SW 1271 (cell line): ENCODE data around the gene MAPK1.
"Not testable (repeated sequence)": the region's sequence is repeated elsewhere in the genome, so short reads cannot be mapped to it uniquely, and the experiment has no call there.

ENCODE experiments used
- DNase-seq, 2 experiments: peaks; one replicate each; lab custom pipeline; 2025; lab: John Stamatoyannopoulos, UW

MAPK1 gene

DNA sequence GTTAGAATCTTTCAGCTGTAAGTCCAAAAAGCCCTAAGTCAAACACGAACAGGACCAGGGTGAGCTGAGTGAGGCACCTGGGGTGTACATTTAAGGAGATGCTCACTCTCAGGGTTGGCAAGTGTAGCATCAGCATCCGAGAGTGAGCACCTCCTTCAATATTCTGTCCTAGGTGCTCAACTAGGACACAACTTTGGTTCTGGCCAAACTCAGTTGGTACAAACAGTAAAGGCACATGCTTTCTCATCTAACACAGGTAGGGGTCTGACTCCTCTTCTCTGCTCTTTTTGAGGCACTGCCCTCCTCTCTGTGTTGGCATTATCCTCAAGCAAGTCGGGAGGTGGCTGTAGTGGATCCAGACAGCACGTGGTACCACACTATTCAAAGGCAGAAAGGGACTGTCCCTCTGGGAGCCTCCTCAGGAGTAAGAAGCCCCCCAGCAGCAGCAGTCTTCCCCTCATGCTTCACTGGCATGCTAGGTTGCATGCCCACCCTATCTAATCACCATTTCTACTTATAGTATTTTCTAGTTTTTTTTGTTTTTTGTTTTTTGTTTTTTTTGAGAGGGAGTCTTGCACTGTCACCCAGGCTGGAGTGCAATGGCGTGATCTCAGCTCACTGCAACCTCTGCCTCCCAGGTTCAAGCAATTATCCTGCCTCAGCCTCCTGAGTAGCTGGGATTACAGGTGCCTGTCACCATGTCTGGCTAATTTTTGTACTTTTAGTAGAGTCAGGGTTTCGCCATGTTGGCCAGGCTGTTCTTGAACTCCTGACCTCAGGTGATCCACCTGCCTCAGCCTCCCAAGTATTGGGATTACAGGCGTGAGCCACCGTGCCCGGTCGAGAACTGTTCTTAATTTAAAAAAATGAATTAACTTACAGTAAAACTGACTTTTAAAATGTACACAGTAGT lies 14.7 kb upstream of the MAPK1 start:
- DNase-seq = no peak

GRCh38 chr22:21876486-21877176 lies 9.2 kb upstream of the MAPK1 start:
- DNase-seq = no peak

- DNase-seq = not testable (repeated sequence)
Measured at GRCh38 chr22:21874953-21875352, 7.5 kb upstream of the MAPK1 start.

DNA sequence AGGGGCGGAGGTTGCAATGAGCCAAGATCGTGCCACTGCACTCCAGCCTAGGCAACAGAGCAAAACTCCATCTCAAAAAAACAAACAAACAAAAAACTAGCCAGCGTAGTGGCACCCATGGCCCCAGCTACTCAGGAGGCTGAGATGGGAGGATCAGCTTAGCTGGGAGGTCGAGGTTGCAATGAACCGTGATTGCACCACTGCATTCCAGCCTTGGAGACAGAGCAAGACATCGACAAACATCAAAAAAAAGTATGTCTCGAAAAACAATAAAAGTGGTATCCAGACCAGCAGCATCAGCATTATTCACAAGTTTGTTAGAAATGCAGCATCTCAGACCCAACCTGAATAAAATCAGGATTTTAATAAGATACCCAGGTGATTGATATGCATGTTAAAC lies 6.2 kb upstream of the MAPK1 start:
- DNase-seq = no peak

DNA sequence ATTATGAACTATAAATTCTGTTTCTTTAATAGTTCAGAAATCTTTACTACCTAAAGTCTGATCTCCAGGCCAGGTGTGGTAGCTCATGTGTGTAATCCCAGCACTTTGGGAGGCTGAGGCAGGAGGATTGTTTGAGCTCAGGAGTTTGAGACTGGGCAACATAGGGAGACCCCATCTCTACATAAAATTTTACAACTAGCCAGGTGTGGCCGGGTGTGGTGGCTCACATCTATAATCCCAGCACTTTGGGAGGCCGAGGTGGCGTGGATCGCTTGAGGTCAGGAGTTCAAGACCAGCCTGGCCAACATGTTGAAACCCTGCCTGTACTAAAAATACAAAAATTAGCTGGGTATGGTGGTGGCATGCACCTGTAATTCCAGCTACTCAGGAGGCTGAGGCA lies 5.3 kb upstream of the MAPK1 start:
- not testable (repeated sequence) for DNase-seq

DNA sequence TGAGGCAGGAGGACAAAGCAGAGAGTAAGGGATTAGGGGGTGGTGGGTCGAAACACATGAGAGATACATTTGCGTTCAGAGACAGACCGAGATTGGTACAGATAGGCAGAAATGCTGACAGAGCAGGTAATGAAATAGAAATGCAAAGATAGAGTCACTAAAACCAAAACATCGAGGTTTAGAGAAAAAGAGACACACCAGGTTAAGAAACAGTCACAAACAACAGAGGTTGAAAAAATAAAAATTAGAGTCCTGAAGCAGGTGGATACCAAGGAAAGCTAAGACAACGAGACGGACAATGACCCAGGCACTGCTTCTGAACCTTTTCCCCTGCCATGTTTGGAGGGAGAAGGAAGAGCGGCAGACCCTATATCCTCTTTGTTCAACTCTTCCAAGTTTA lies 1.2 kb upstream of the MAPK1 start:
- DNase-seq = no peak

- DNase-seq = no peak
Measured at GRCh38 chr22:21866833-21867527, 465 bp downstream of the MAPK1 start.

GRCh38 chr22:21865041-21865440 lies 2.4 kb downstream of the MAPK1 start:
- DNase-seq = no peak

DNA sequence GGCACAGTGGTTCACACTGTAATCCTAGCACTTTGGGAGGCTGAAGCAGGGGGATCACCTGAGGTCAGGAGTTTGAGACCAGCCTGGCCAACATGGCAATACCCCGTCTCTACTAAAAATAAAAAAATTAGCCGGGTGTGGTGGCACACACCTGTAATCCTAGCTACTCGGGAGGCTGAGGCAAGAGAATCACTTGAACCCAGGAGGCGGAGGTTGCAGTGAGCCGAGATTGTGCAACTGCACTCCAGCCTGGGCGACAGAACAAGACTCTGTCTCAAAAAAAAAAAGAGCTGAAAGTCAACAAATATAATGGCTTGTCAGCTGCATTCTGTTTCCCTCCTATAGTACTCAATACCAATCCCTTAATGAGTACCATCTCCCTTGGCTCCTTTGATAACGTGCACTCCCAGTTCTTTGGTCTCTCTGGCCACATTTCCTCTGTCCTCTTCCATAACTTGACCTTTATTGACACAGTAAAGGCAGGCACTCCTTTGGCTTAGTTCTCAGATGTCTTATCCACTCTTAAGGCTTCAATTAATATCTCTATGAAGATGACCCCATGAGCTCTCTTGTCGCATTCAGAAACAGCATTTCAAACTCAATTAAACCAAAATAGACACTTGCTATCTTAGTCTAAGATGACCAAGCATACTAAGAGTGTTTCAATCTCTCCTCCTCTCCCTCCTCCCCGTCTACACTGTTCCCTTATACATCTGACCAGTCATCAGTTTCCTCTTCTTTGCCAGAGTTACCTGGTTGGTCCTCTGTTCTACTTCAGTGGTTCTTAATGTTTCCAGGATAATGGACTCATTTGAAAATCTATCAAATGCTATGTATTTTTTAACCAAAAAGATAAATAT lies 4.8 kb downstream of the MAPK1 start:
- DNase-seq = no peak

- DNase-seq = no peak
Measured at GRCh38 chr22:21861851-21862250, 5.6 kb downstream of the MAPK1 start.

- no peak for DNase-seq
Measured at GRCh38 chr22:21861264-21861848, 6.1 kb downstream of the MAPK1 start.

DNA sequence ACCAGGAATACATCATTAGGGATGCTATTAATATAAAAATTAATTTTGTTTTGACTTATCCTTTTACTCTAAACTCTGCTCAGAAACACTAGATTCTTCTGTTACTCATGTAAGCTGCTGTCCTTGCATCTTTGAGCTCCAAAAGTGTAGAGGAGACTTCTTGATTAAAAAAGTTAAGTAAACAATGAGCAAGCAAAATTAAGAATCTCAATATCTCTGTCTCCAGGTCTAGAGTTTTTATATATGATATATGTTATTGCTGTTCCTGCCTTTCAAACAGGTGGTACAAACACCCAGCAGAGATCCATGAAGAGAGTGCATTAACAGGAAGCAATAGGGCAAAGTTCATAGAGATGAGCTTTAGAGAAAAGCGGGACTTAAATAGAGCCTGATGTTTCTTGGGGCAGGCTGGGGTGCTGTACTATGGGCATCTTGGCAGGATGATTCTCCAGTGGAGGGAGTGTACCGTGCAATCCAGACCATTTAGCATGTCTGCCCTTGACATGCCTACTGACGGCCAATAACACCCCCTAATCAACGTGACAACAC lies 6.9 kb downstream of the MAPK1 start:
- no peak for DNase-seq

GRCh38 chr22:21858025-21858764 lies 9.2 kb downstream of the MAPK1 start:
- no peak for DNase-seq

GRCh38 chr22:21857481-21857914 lies 9.9 kb downstream of the MAPK1 start:
- DNase-seq = no peak

DNA sequence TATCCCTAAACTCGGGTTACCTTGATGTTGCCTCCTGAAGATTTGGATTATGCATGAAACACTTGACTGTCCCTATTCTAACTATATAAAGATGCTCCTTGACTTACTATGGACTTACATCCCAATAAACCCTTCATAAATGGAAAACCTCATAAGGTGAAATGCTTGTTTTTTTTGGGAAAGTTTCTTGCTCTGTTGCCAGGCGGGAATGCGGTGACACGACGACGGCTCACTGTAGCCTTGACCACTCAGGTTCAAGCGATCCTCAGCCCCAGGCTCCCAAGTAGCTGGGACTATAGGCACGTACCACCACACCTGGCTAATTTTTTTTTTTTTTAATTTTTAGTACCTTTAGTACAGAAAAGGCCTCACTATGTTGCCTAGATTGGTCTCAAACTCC lies 10.6 kb downstream of the MAPK1 start:
- DNase-seq = no peak

DNA sequence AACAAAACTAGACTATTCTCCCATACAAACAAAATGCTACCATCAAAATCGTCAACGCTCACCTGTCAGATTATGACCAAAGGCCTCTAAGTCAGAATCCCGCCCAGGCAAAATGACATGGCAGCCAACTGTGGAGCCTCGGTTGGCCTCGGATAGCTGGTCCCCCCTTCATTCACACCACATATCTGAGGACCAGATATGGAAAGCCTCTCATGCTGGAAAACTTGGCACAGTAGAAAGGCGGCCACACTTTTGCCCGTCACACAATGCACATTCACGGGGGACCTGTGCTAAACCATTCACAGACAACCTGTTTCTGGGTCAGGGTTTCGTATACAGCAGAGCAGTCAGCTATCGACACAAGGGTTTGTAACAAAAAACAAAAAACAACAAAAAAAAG lies 11.2 kb downstream of the MAPK1 start:
- no peak for DNase-seq

GRCh38 chr22:21855676-21856075 lies 11.8 kb downstream of the MAPK1 start:
- no peak for DNase-seq

- DNase-seq = no peak
Measured at GRCh38 chr22:21850660-21851059, 16.8 kb downstream of the MAPK1 start.

DNA sequence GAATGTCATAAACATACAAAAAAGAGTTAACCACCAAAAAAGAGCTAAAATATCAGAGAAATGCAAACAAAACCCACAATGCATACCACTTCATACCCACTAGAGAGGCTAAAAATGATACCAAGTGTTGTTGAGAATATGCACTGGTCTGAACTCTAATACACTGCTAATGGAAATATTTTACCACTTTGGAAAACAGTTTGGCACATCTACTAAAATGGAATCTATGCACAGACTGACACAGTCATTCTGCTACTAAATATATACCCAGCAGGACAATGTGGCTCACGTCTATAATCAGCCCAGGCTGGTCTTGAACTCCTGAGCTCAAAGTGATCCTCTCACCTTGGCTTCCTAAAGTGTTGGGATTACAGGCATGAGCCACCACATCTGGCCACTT lies 18.0 kb downstream of the MAPK1 start:
- DNase-seq = no peak

DNA sequence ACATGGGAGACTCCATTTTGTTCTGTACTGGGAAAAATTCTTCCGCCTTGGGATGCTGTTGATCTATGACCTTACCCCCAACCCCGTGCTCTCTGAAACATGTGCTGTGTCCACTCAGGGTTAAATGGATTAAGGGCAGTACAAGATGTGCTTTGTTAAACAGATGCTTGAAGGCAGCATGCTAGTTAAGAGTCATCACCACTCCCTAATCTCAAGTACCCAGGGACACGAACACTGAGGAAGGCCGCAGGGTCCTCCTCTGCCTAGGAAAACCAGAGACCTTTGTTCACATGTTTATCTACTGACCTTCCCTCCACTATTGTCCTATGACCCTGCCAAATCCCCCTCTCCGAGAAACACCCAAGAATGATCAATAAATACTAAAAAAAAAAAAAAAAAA lies 19.4 kb downstream of the MAPK1 start:
- not testable (repeated sequence) for DNase-seq
